GM12878 (cell line): ENCODE measurements around the gene GPR78. TPM values are rescaled to one million over a fixed set of nuclear protein-coding genes. Genes with fewer than 3 reads are reported as not detected.

Source experiments
- ATAC-seq: fragments of 200-7000 bp; cut with Tn5 transposase; 3 replicates; pipeline ENCODE4 v1.9.1; 2020; ENCODE audit warnings: mild to moderate bottlenecking, moderate library complexity
- BruUV-seq: library from RNA; stranded (reverse); fragments of 400-500 nt; replicated peaks from 2 replicates; lab custom pipeline; 2021; lab: Mats Ljungman, UMichigan
- CTCF ChIA-PET: fragments of 300-600 bp; sonication (Branson Sonifier 250); formaldehyde crosslinking; extraction: SDS; loops from one replicate; lab custom pipeline; 2021; ENCODE audit warnings: inconsistent platforms; lab: Yijun Ruan, JAX
- POLR2A ChIA-PET: fragments of 350-600 bp; formaldehyde crosslinking; extraction: SDS; loops from one replicate; lab custom pipeline; 2021; ENCODE audit warnings: inconsistent platforms; lab: Charles Lee
- RAD21 ChIA-PET: fragments of 300-600 bp; sonication (Branson Sonifier 250); formaldehyde crosslinking; loops from one replicate; lab custom pipeline; 2023; ENCODE audit warnings: antibody characterized with exemption; ENCODE audit not compliant: unreplicated experiment; lab: Charles Lee
- SMC1A ChIA-PET: fragments of 300-600 bp; sonication (Branson Sonifier 250); formaldehyde crosslinking; loops from one replicate; lab custom pipeline; 2023; ENCODE audit not compliant: unreplicated experiment, uncharacterized antibody; lab: Charles Lee
- DNase-seq: peaks from one replicate; pipeline ENCODE4 v3.0.0-alpha.2; 2011; ENCODE audit warnings: low read depth, low spot score
- FAIRE-seq: peaks from 3 replicates; lab custom pipeline; 2011; peaks lifted over from hg19 to GRCh38; lab: Jason Lieb, UNC
- H2AFZ ChIP-seq: 2 replicates; pipeline ENCODE4 v1.6.0; 2011; ENCODE audit warnings: low read depth, low read length, control low read depth; ENCODE audit not compliant: control insufficient read depth
- H3K27ac ChIP-seq: 2 replicates; pipeline ENCODE4 v1.5.1; 2011; ENCODE audit warnings: control low read depth; ENCODE audit not compliant: control insufficient read depth, insufficient read depth
- H3K27me3 ChIP-seq, 2 experiments: replicated peaks in 1 of 2; 2 replicates each; pipeline versions ENCODE4 v1.6.0 to v1.6.1; 2011; ENCODE audit warnings: low read length in 1 of 2; ENCODE audit not compliant: control insufficient read depth in 2 of 2, insufficient read depth in 2 of 2
- H3K36me3 ChIP-seq, 2 experiments: 2 replicates each; pipeline ENCODE4 v1.5.1; 2011; ENCODE audit warnings: low read length in 1 of 2; ENCODE audit not compliant: control insufficient read depth in 2 of 2, insufficient read depth in 2 of 2
- H3K4me1 ChIP-seq: 2 replicates; pipeline ENCODE4 v1.6.1; 2011; ENCODE audit warnings: mild to moderate bottlenecking, low read length, moderate library complexity, mixed read lengths; ENCODE audit not compliant: control insufficient read depth, insufficient read depth
- H3K4me2 ChIP-seq: 2 replicates; pipeline ENCODE4 v1.6.0; 2011; ENCODE audit warnings: control low read depth; ENCODE audit not compliant: control insufficient read depth, insufficient read depth
- H3K4me3 ChIP-seq: fragments of 200-600 bp; sonication (generic); 2 replicates; pipeline ENCODE4 v1.5.1; 2016
- H3K79me2 ChIP-seq: 2 replicates; pipeline ENCODE4 v1.6.0; 2011; ENCODE audit warnings: low read length; ENCODE audit not compliant: control insufficient read depth, insufficient read depth
- H3K9ac ChIP-seq: 2 replicates; pipeline ENCODE4 v1.8.0; 2011; ENCODE audit warnings: low read length, control low read depth, mixed read lengths; ENCODE audit not compliant: control insufficient read depth, insufficient read depth
- H3K9me3 ChIP-seq: replicated peaks from 3 replicates; pipeline ENCODE4 v1.5.1; 2011; ENCODE audit warnings: mild to moderate bottlenecking, low read length; ENCODE audit not compliant: control insufficient read depth, insufficient read depth
- H4K20me1 ChIP-seq: 2 replicates; pipeline ENCODE4 v1.6.0; 2011; ENCODE audit not compliant: control insufficient read depth, insufficient read depth
- GATAD2B ChIP-seq: fragments of 450-650 bp; conservative IDR thresholded peaks from 2 replicates; pipeline ENCODE4 v1.6.1; 2017; ENCODE audit warnings: low read depth, mild to moderate bottlenecking, moderate library complexity
- JUND ChIP-seq: IDR thresholded peaks from 2 replicates; pipeline ENCODE4 v1.6.1; 2012; ENCODE audit warnings: low read depth, mild to moderate bottlenecking, low read length, improper control_type of control experiment, moderate library complexity
- KLF5 ChIP-seq: fragments of 450-650 bp; IDR thresholded peaks from 2 replicates; pipeline ENCODE4 v1.6.1; 2014; ENCODE audit warnings: mild to moderate bottlenecking; ENCODE audit not compliant: partially characterized antibody
- LARP7 ChIP-seq: fragments of 450-650 bp; IDR thresholded peaks from 2 replicates; pipeline ENCODE4 v1.6.1; 2017; ENCODE audit warnings: mild to moderate bottlenecking
- MTA3 ChIP-seq: IDR thresholded peaks from 2 replicates; pipeline ENCODE4 v1.6.1; 2012; ENCODE audit warnings: low read length, inconsistent platforms, borderline replicate concordance
- POLR2AphosphoS5 ChIP-seq: IDR thresholded peaks from 2 replicates; pipeline ENCODE4 v1.6.1; 2011; ENCODE audit warnings: mild to moderate bottlenecking, low read length, inconsistent platforms
- PRDM15 ChIP-seq: fragments of 450-650 bp; formaldehyde crosslinking; IDR thresholded peaks from 2 replicates; pipeline ENCODE4 v1.4.0; 2020; ENCODE audit warnings: mild to moderate bottlenecking, moderate library complexity
- RAD51 ChIP-seq: fragments of 450-650 bp; IDR thresholded peaks from 2 replicates; pipeline ENCODE4 v1.6.1; 2016; ENCODE audit warnings: moderate library complexity, mild to moderate bottlenecking, inconsistent platforms
- SP1 ChIP-seq: IDR thresholded peaks from one replicate; pipeline ENCODE4 v1.6.1; 2011; ENCODE audit warnings: low read depth, low read length
- WGBS: methylation state at CpG from one replicate; pipeline ENCODE4 v1.1.6; 2016; ENCODE audit warnings: low lambda C conversion rate; ENCODE audit not compliant: insufficient replicate concordance, insufficient coverage; ENCODE audit errors: missing lambda C conversion rate; 5-methylcytosine and 5-hydroxymethylcytosine counted together
- in situ Hi-C: fragments of 300-500 bp; cut with MboI; formaldehyde crosslinking; loops from 9 replicates; pipeline ENCODE4 v1.14.3; 2018; ENCODE audit warnings: mixed read lengths
- intact Hi-C: fragments of 100-400 bp; cut with micrococcal nuclease; formaldehyde crosslinking; loops from one replicate; pipeline ENCODE4 v1.14.2; 2022; ENCODE audit not compliant: unreplicated experiment
- polyA plus RNA-seq, 11 experiments: library from polyadenylated mRNA; depleted of rRNA in 4 of 11; unstranded in 6 of 11; stranded (reverse) in 5 of 11; fragments of >200 nt; fragmentation: Nextera tagmentation in 4 of 11; fragmentation: Illumina TruSeq in 1 of 11; extraction: Ambion mirVana in 4 of 11; extraction: Trizol in 1 of 11; gene quantifications; 1 replicate in 1 of 11; 2 replicates in 10 of 11; pipeline versions ENCODE4 v1.2.1 to v1.2.3, GENCODE V29; 2011 to 2016; ENCODE audit warnings: inconsistent platforms in 2 of 11, missing spikeins in 2 of 11, low read depth in 1 of 11
- total RNA-seq, 4 experiments: library from RNA; depleted of rRNA in 3 of 4; stranded (reverse); fragments of >200 nt in 3 of 4; fragmentation: Illumina TruSeq in 1 of 4; extraction: Trizol in 1 of 4; gene quantifications; 2 replicates each; pipeline versions ENCODE4 v1.2.1 to v1.2.3, GENCODE V29; 2013 to 2021
- TF ChIP-seq, protein P1 (sequence below): fragments of 450-650 bp; formaldehyde crosslinking; IDR thresholded peaks from 2 replicates; pipeline ENCODE4 v1.5.0; 2022; ENCODE audit warnings: mild to moderate bottlenecking, missing genetic modification characterization
- TF ChIP-seq, protein P2 (sequence below): fragments of 450-650 bp; conservative IDR thresholded peaks from 2 replicates; pipeline ENCODE4 v1.6.1; 2017; ENCODE audit warnings: mild to moderate bottlenecking, moderate library complexity

GPR78 gene
- total and polyA plus RNA-seq, 10 of the 15 experiments (the other 5 are each of a cell fraction or from before 2014, with no cell fraction given), result 0.03 TPM; not detected in 9

GRCh38 chr4:8555716-8556115 is 24.5 kb upstream of the GPR78 start:
- no peak overlapping the region for H3K27ac ChIP-seq
- no peak overlapping the region for H2AFZ ChIP-seq
- no peak overlapping the region for H3K9ac ChIP-seq
- FAIRE-seq (no peak), ATAC-seq (no peak), DNase-seq (no peak)
- no peaks in the 10 kb centered on the region for H3K36me3 ChIP-seq
- ChIA-PET SMC1A (no interaction called here), CTCF (no interaction called here), POLR2A (no interaction called here), RAD21 (no interaction called here)
- H4K20me1 ChIP-seq, result no peaks in the 10 kb centered on the region
- no TSS peak for BruUV-seq
- no peak overlapping the region for H3K4me3 ChIP-seq
- no peaks in the 10 kb centered on the region for H3K4me1 ChIP-seq
- no peak overlapping the region for H3K4me2 ChIP-seq
- TF ChIP-seq RAD51 (no peak), LARP7 (no peak), GATAD2B (no peak), JUND (no peak), KLF5 (no peak), SP1 (no peak), POLR2AphosphoS5 (no peak), MTA3 (no peak), PRDM15 (no peak)
- TF ChIP-seq, protein P1, sequence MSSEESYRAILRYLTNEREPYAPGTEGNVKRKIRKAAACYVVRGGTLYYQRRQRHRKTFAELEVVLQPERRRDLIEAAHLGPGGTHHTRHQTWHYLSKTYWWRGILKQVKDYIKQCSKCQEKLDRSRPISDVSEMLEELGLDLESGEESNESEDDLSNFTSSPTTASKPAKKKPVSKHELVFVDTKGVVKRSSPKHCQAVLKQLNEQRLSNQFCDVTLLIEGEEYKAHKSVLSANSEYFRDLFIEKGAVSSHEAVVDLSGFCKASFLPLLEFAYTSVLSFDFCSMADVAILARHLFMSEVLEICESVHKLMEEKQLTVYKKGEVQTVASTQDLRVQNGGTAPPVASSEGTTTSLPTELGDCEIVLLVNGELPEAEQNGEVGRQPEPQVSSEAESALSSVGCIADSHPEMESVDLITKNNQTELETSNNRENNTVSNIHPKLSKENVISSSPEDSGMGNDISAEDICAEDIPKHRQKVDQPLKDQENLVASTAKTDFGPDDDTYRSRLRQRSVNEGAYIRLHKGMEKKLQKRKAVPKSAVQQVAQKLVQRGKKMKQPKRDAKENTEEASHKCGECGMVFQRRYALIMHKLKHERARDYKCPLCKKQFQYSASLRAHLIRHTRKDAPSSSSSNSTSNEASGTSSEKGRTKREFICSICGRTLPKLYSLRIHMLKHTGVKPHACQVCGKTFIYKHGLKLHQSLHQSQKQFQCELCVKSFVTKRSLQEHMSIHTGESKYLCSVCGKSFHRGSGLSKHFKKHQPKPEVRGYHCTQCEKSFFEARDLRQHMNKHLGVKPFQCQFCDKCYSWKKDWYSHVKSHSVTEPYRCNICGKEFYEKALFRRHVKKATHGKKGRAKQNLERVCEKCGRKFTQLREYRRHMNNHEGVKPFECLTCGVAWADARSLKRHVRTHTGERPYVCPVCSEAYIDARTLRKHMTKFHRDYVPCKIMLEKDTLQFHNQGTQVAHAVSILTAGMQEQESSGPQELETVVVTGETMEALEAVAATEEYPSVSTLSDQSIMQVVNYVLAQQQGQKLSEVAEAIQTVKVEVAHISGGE, result no peak
- TF ChIP-seq, protein P2, sequence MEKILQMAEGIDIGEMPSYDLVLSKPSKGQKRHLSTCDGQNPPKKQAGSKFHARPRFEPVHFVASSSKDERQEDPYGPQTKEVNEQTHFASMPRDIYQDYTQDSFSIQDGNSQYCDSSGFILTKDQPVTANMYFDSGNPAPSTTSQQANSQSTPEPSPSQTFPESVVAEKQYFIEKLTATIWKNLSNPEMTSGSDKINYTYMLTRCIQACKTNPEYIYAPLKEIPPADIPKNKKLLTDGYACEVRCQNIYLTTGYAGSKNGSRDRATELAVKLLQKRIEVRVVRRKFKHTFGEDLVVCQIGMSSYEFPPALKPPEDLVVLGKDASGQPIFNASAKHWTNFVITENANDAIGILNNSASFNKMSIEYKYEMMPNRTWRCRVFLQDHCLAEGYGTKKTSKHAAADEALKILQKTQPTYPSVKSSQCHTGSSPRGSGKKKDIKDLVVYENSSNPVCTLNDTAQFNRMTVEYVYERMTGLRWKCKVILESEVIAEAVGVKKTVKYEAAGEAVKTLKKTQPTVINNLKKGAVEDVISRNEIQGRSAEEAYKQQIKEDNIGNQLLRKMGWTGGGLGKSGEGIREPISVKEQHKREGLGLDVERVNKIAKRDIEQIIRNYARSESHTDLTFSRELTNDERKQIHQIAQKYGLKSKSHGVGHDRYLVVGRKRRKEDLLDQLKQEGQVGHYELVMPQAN, result no peak
- no peaks in the 10 kb centered on the region for H3K9me3 ChIP-seq
- intact Hi-C loops (no loop called here), in situ Hi-C loops (no loop called here)
- no peaks in the 10 kb centered on the region for H3K79me2 ChIP-seq
- WGBS, result 31% methylated on average over 5 of the region's 5 CpGs
- no peaks in the 10 kb centered on the region; a peak in 1 of 4 replicates for H3K27me3 ChIP-seq
